ENCODE data around the gene DGKI.

DNA sequence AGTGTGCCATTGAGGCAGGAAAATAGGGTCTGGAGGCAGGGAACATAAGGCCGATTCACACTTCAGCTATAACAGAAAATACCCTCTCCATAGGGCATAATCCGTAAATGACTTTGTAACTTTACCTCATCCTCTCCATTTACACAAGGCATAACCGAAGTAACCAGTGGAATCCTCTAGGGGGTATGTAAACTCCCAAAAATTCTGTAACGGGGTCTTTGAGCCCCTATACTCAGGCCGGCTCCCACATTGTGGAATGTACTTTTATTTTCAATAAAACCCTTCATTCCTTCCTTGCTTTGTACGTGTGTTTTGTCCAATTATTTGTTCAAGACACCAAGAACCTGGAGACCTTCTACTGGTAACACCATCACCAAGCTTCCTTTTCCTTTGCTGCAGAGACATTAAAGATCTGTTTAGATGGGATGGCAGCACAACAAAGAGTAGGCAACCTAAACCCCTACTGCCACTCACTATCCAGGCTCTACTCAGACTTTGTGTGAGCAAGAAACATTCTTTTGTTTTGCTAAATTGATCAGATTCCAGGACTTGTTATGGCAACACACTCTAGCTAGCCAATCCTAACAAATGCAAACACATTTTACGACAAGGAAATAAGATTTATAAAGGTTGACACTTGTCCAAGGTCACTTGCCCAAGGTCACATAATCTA lies 99.3 kb downstream of the DGKI start:
- TF ChIP-seq, protein P1, sequence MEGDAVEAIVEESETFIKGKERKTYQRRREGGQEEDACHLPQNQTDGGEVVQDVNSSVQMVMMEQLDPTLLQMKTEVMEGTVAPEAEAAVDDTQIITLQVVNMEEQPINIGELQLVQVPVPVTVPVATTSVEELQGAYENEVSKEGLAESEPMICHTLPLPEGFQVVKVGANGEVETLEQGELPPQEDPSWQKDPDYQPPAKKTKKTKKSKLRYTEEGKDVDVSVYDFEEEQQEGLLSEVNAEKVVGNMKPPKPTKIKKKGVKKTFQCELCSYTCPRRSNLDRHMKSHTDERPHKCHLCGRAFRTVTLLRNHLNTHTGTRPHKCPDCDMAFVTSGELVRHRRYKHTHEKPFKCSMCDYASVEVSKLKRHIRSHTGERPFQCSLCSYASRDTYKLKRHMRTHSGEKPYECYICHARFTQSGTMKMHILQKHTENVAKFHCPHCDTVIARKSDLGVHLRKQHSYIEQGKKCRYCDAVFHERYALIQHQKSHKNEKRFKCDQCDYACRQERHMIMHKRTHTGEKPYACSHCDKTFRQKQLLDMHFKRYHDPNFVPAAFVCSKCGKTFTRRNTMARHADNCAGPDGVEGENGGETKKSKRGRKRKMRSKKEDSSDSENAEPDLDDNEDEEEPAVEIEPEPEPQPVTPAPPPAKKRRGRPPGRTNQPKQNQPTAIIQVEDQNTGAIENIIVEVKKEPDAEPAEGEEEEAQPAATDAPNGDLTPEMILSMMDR (conservative IDR thresholded peaks at IDR 0.05; ENCODE audit: low read length): no peak
- TF ChIP-seq EZH2phosphoT487 (IDR thresholded peaks at IDR 0.05; ENCODE audit: borderline replicate concordance, low read depth, low read length): no peak
